ENCODE measurements around the gene GPRIN3.

DNA sequence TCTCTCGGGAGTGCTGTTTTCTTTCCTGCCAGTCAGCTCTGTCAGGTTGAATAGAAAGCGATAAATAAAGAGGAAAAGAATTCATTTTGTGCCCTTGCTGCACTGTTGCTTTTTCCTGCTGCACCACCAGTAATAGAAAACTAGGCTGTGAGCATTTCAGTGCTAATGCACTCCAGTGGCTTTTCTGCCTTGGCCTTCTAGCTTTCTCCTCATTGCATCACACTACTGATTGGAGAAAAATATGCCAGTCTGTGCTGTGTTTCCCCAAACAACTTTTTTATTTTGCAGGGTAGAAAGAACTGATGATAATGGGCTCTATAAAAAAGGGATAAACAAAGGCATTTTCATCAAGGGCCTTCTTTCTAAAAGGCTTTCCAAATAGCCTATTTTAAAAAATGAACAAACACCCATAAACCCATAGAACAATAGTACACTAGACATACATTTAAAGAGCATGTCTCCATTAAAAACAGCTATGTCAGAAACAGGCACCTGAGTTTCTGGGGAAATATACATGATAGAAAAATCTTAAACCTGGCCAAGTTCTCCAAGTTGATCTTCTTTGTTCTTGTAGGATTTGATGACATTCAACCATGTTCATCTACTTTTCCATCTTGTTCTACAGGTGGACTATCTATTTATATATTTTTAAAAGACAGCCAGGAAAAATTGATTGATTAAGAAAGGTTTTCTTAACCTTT lies 86.3 kb downstream of the GPRIN3 start:
- TF ChIP-seq CTCF (IDR thresholded peaks at IDR 0.05) (no peak), POLR2AphosphoS5 (IDR thresholded peaks at IDR 0.05) (no peak), EP300 (IDR thresholded peaks at IDR 0.05) (no peak), POLR2A (IDR thresholded peaks at IDR 0.05) (no peak)
